Stimulated activated CD4-positive, alpha-beta T cell treated with anti-CD3 and anti-CD28 coated beads, Interleukin-15, amount 100 ng/mL, for 48 hours (primary cell): ENCODE results near the gene LCP2.

Source experiments
- DNase-seq, 2 donors: peaks; one replicate each; pipeline ENCODE4 v3.0.0-alpha.2; 2020; ENCODE audit warnings: low read depth in 2 of 2

The LCP2 gene

DNA sequence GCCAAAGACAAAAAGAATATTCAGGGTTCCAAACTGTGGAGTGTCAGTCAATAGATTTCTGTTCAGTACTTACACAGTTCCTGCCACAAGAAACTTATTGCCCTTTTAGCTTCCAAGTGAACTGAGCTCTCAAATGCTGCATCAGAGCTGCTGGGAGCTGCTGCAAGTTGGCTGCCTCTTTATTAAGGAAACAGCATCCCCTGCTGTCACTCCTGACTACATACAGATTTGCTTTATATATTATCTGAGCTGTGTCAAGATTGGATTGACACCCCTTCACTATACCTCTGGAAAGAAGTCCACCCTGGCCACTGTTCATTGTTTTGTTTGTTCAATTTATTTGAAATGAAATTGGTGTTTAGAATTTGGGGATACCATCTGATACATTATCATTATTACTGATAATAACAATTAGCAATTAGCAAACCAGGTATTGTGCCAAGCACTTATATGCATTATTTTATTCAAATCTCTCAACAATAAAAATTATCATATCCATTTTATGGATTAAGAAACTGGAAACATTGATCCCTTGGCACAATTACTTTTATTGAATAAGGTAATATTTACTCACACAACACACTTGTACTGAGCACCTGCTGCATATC is 81.2 kb downstream of the LCP2 start:
- DNase-seq, result no peak

DNA sequence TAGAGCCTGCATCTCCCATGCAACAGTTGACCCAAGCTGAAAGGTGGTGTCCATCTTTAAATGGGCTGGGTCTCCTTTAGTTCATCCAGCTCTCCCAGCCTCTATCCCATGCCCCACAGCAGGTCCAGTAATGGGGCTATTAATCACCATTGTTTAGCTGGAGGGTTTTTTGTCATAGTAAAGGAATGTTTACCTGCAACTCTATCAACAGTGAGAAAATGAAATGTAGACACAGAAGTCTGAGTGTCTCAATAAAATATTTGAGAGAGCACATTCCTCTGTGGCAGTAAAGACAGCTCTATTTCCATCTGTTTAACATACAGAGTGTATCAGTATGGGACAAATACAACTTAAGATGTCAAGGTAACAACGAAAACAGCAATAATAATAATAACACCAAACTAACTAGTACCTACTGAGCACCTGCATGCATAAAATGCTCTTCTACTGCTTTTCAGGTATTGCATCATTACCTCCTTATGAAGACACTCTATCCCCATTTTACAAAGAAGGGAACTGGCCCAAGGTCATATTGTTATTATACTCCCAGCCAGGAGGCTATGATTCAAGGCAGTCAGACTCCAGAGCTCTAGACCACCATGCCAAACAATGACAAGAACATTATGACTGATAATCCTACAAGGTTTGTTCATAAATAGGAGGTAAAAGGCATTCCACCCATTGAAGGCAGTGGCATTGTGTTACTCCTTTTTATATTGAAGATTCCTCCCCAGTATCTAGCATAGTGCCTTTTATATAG is 85.8 kb downstream of the LCP2 start:
- no peak for DNase-seq

DNA sequence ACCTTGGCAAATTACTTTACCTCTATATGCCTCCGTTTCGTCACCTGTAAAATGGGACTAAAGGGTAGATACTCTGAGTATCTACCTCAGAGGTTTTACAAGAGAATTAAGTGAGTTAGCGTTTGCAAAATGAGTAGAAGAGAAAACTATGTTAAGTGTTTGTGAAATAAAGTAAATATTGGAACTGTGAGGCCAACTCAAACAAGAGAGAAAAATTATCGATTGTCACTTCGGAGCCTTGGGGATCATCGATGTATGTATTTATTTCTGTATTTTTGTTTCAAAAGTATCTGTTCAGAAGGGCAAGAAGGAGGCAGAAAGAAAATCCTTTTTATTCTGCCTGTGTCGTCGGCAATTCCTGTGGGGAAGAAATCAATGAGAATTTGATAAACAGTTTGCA is 90.6 kb downstream of the LCP2 start:
- DNase-seq, result no peak

DNA sequence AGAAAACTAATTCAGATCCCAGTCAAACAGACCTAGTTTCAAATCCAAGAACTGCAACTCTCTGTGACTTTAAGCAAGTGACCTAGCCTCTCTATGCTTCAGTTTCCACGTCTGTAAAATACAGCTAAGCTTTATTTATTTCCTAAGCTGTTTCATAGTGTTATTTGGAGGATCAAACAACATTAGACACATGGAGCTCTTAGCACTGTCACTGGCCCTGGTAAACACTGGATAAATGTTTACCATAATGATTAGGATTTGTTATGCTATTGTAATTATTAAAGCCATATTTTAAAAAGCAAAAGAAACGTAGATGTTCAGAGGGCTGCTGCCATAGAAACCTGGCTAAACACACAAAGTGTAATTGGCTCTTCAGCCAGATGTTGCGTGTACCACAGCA is 91.4 kb downstream of the LCP2 start:
- DNase-seq, result no peak

DNA sequence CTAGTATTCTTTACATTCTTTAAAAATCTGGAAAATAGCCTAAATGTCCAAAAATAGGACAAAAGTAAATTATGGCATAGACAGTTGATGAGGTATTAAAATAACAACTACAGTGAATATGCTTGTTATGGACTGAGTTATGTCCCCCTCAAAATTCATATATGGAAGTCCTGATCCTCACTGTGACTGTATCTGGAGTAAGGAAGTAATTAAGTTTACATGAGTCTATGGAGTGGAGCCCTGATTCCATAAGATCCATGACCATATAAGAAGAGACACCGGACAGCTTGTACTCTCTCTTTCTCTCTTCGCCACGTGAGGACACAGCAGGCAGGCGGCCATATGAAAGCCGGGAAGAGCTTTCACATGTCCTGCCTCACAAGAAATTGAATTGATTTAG is 93.4 kb downstream of the LCP2 start:
- DNase-seq, result no peak

DNA sequence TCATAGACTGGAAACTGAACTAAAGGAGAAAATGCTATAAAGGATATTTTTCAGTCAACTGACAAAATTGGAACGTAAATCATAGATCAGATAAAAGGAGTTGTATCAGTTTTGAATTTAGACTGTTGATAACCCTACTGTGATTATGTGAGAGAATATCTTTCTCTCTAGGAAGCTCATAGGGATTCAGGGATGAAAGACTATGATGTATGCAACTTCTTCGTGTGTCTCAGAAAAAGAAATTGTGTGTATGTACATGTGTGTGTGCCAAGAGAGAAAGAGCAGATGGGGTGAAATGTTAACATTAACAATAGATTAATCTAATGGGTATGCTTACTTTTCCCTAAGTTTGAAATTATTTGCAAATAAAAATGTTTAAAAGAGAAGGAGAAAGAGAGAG is 95.5 kb downstream of the LCP2 start:
- DNase-seq, result no peak

DNA sequence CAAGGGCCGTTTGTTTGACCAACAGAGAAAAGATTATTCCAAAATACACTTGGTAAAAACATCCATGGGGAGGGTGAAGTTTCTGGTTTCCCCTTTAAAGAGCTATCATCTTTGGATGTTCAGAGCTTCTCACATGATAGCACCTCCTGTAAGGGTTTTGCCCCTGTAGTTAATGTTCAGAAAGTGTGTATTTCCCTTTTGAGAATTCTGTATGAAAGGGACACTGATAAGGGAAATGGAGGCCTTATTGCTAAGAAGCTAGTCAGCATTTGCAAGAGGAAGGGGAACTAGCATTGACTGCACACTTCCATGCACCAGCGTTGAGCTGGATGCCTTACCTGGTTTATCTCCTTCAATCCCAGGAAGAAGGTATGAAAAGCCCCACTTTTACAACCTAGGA is 96.3 kb downstream of the LCP2 start:
- DNase-seq, result no peak

DNA sequence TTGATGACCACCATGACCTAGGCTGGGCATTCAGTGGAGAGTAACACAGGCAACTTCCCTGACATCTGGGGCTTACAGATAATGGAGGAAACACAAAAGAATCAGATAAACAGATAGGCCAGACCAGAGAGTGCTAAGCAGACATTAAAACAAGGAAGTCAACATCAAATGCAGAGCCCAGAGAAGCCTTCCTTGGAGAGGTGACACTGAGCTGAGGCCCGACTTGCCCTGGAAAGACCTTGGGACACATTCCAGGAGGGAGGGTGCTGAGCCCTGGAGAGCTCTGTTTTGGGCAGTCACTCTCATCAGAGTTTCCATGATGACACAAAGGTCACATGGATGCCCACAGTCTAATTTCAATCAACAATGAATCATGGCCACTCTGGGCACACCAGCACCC is 96.7 kb downstream of the LCP2 start:
- no peak for DNase-seq
